Fibroblast of mammary gland (primary cell): ENCODE measurements around the gene IGHMBP2.

Experiments
- DNase-seq: peaks from one replicate; pipeline ENCODE4 v3.0.0-alpha.2; 2010; ENCODE audit warnings: low read depth
- H3K4me3 ChIP-seq: 2 replicates; pipeline ENCODE4 v1.5.1; 2011; ENCODE audit warnings: low read depth, mild to moderate bottlenecking, low read length, moderate library complexity; ENCODE audit not compliant: control insufficient read depth
- CTCF ChIP-seq: conservative IDR thresholded peaks from 2 replicates; pipeline ENCODE4 v1.5.1; 2011; ENCODE audit warnings: low read depth, low read length, inconsistent platforms; ENCODE audit not compliant: control insufficient read depth, insufficient read depth

The IGHMBP2 gene

GRCh38 chr11:68938816-68939582 is 35.3 kb downstream of the IGHMBP2 start:
- DNase-seq, result no peak
- TF ChIP-seq CTCF, result no peak
- no peak overlapping the region for H3K4me3 ChIP-seq

GRCh38 chr11:68939583-68940555 is 36.2 kb downstream of the IGHMBP2 start:
- no peak for TF ChIP-seq CTCF
- no peak overlapping the region for H3K4me3 ChIP-seq
- no peak for DNase-seq

GRCh38 chr11:68940651-68941323 is 37.1 kb downstream of the IGHMBP2 start:
- no peak for DNase-seq
- no peak for TF ChIP-seq CTCF
- H3K4me3 ChIP-seq, result no peak overlapping the region

- no peak for DNase-seq
- TF ChIP-seq CTCF, result no peak
- no peak overlapping the region for H3K4me3 ChIP-seq
Measured at GRCh38 chr11:68941324-68942094, 37.8 kb downstream of the IGHMBP2 start.

GRCh38 chr11:68942095-68942620 is 38.5 kb downstream of the IGHMBP2 start:
- no peak for DNase-seq
- H3K4me3 ChIP-seq, result no peak overlapping the region
- TF ChIP-seq CTCF, result no peak
